Smooth muscle cell (in vitro differentiated cells): ENCODE results near the gene SOBP. TPM values are rescaled to one million over a fixed set of nuclear protein-coding genes. Genes with fewer than 3 reads are reported as not detected.

Experiments
- DNase-seq: peaks from one replicate; lab custom pipeline; 2025; ENCODE audit not compliant: unreplicated experiment; lab: John Stamatoyannopoulos, UW
- H2AFZ ChIP-seq: fragments of 200-600 bp; sonication (generic); 2 replicates; pipeline ENCODE4 v1.6.0; 2016; ENCODE audit warnings: antibody characterized with exemption, low read depth, mild to moderate bottlenecking
- H3F3A ChIP-seq: fragments of 200-600 bp; sonication (generic); 2 replicates; pipeline ENCODE4 v1.6.0; 2017; ENCODE audit warnings: antibody characterized with exemption, low read depth
- H3K27ac ChIP-seq: fragments of 200-600 bp; sonication (generic); 2 replicates; pipeline ENCODE4 v1.5.1; 2016; ENCODE audit warnings: low read depth, mild to moderate bottlenecking
- H3K27me3 ChIP-seq: fragments of 200-600 bp; sonication (generic); 2 replicates; pipeline ENCODE4 v1.6.1; 2016; ENCODE audit warnings: low read depth, mild to moderate bottlenecking
- H3K36me3 ChIP-seq: fragments of 200-600 bp; sonication (generic); 2 replicates; pipeline ENCODE4 v1.5.1; 2016; ENCODE audit warnings: low read depth
- H3K4me1 ChIP-seq: fragments of 200-600 bp; sonication (generic); 2 replicates; pipeline ENCODE4 v1.5.1; 2016; ENCODE audit warnings: low read depth
- H3K4me2 ChIP-seq: fragments of 200-600 bp; sonication (generic); 2 replicates; pipeline ENCODE4 v1.6.0; 2016; ENCODE audit warnings: mild to moderate bottlenecking
- H3K4me3 ChIP-seq: fragments of 200-600 bp; sonication (generic); 2 replicates; pipeline ENCODE4 v1.5.1; 2016; ENCODE audit warnings: mild to moderate bottlenecking
- H3K79me2 ChIP-seq: fragments of 200-600 bp; sonication (generic); 2 replicates; pipeline ENCODE4 v1.6.0; 2016; ENCODE audit warnings: low read depth, mild to moderate bottlenecking
- H3K9ac ChIP-seq: fragments of 200-600 bp; sonication (generic); 2 replicates; pipeline ENCODE4 v1.6.0; 2016; ENCODE audit warnings: low read depth
- H3K9me3 ChIP-seq: fragments of 200-600 bp; sonication (generic); replicated peaks from 2 replicates; pipeline ENCODE4 v1.5.1; 2016; ENCODE audit warnings: low read depth
- H4K20me1 ChIP-seq: fragments of 200-600 bp; sonication (generic); 2 replicates; pipeline ENCODE4 v1.6.0; 2016; ENCODE audit warnings: low read depth
- CTCF ChIP-seq: fragments of 200-600 bp; sonication (generic); IDR thresholded peaks from 2 replicates; pipeline ENCODE4 v1.5.1; 2017; ENCODE audit warnings: borderline replicate concordance, mild to moderate bottlenecking, antibody characterized with exemption; ENCODE audit not compliant: insufficient read depth, poor library complexity, severe bottlenecking
- WGBS: methylation state at CpG from one replicate; pipeline ENCODE4 v1.1.7; 2016; ENCODE audit warnings: low lambda C conversion rate; 5-methylcytosine and 5-hydroxymethylcytosine counted together
- polyA plus RNA-seq: library from polyadenylated mRNA; unstranded; fragments of >200 nt; fragmentation: Nextera tagmentation; extraction: Ambion mirVana; gene quantifications from 2 replicates; pipeline ENCODE4 v1.2.1, GENCODE V29; 2016
- total RNA-seq: library from RNA; depleted of rRNA; stranded (reverse); fragments of >200 nt; gene quantifications from 2 replicates; pipeline ENCODE4 v1.2.3, GENCODE V29; 2014

The SOBP gene
- total and polyA plus RNA-seq, 2 experiments from 2014 or later, result 0.67 to 4.0 TPM

- no peak overlapping the region for H3K9ac ChIP-seq
- DNase-seq, result no peak
- H3K79me2 ChIP-seq, result no peaks in the 10 kb centered on the region
- no peaks in the 10 kb centered on the region for H3K9me3 ChIP-seq
- no peak overlapping the region for H2AFZ ChIP-seq
- no peaks in the 10 kb centered on the region for H3K36me3 ChIP-seq
- H3K27me3 ChIP-seq, result no peaks in the 10 kb centered on the region
- TF ChIP-seq CTCF, result no peak
- WGBS, result 87% methylated on average over 4 of the region's 4 CpGs
- H3K4me3 ChIP-seq, result no peak overlapping the region
- no peak overlapping the region for H3K4me2 ChIP-seq
- H3K4me1 ChIP-seq, result peaks cover 52% of the 10 kb centered on the region
- no peak overlapping the region for H3K27ac ChIP-seq
- no peaks in the 10 kb centered on the region for H4K20me1 ChIP-seq
- no peaks in the 10 kb centered on the region for H3F3A ChIP-seq
Measured at GRCh38 chr6:107606407-107606806, 116.5 kb downstream of the SOBP start.

GRCh38 chr6:107607116-107607515 lies 117.2 kb downstream of the SOBP start:
- WGBS, result 89% methylated on average over 4 of the region's 4 CpGs

GRCh38 chr6:107611094-107611810 lies 121.3 kb downstream of the SOBP start:
- DNase-seq, result no peak
- H4K20me1 ChIP-seq, result no peaks in the 10 kb centered on the region
- no peak overlapping the region for H3K4me2 ChIP-seq
- 77% methylated on average over 11 of the region's 11 CpGs for WGBS
- H3K4me1 ChIP-seq, result peaks cover 37% of the 10 kb centered on the region
- no peaks in the 10 kb centered on the region for H3K36me3 ChIP-seq
- H3F3A ChIP-seq, result no peaks in the 10 kb centered on the region
- H3K79me2 ChIP-seq, result no peaks in the 10 kb centered on the region
- no peak overlapping the region for H3K27ac ChIP-seq
- no peak for TF ChIP-seq CTCF
- H2AFZ ChIP-seq, result no peak overlapping the region
- no peak overlapping the region for H3K9ac ChIP-seq
- no peaks in the 10 kb centered on the region for H3K27me3 ChIP-seq
- H3K9me3 ChIP-seq, result no peaks in the 10 kb centered on the region
- H3K4me3 ChIP-seq, result no peak overlapping the region

More at GRCh38 chr6:107607116-107607515, 117.2 kb downstream of the SOBP start:
- Histone ChIP-seq H3K27me3 (no peaks in the 10 kb centered on the region), H3K36me3 (no peaks in the 10 kb centered on the region), H2AFZ (no peak overlapping the region), H3F3A (no peaks in the 10 kb centered on the region), H3K4me1 (peaks cover 52% of the 10 kb centered on the region), H3K79me2 (no peaks in the 10 kb centered on the region), H4K20me1 (no peaks in the 10 kb centered on the region), H3K9me3 (no peaks in the 10 kb centered on the region), H3K27ac (no peak overlapping the region), H3K9ac (no peak overlapping the region), H3K4me2 (no peak overlapping the region), H3K4me3 (no peak overlapping the region)
- TF ChIP-seq CTCF, result no peak
- DNase-seq, result no peak
